Superior temporal gyrus (tissue), 1 donor: Measurements from ENCODE around the gene RPA1.
"Not testable (repeated sequence)": the region's sequence is repeated elsewhere in the genome, so short reads cannot be mapped to it uniquely, and the experiment has no call there.

Experiments used
- DNase-seq: peaks from one replicate; pipeline ENCODE4 v3.0.0-alpha.2; 2016; ENCODE audit errors: extremely low spot score

Gene RPA1

GRCh38 chr17:1813088-1813487 is 16.7 kb upstream of the RPA1 start:
- DNase-seq: no peak

GRCh38 chr17:1820528-1821252 is 9.1 kb upstream of the RPA1 start:
- no peak for DNase-seq

GRCh38 chr17:1829216-1829591 is 601 bp upstream of the RPA1 start:
- no peak for DNase-seq

DNA sequence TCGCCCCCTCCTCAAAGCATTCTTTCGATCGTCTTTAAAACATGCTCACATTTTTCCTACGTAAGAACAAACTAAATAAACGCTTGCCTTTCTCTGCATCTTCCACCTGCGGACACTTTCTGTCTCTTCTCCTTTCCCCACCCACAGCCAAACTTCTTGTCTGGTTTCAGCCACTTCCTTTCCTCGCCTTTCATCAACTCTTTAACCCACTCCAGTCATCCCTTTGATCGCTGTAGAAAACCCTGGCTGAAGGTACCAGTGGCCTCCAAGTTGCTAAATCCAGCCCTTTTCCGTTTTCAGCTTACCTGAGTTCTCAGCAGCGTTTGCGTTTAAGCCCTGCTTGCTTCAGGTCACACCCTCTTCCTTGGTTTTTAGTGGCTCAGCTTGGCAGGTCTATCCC is 483 bp downstream of the RPA1 start:
- peak; percentile 19 for DNase-seq

- DNase-seq: no peak
Measured at GRCh38 chr17:1834380-1835149, 4.8 kb downstream of the RPA1 start.

DNA sequence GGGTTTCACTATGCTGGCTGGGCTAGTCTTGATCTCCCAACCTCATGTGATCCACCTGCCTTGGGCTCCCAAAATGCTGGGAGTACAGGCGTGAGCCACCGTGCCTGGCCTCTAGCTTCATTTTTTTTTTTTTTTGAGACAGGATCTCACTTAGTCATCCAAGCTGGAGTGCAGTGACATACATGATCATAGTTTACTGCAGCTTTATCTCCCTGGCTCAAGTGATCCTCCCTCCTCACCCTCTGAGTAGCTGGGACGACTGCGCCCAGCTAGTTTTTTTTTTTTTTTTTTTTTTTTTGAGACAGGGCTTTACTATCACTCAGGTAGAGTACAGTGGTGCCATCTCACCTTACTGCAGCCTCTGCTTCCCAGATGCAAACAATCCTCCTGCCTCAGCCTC is 9.7 kb downstream of the RPA1 start:
- no peak for DNase-seq

- no peak for DNase-seq
Measured at GRCh38 chr17:1843947-1844346, 14.1 kb downstream of the RPA1 start.

DNA sequence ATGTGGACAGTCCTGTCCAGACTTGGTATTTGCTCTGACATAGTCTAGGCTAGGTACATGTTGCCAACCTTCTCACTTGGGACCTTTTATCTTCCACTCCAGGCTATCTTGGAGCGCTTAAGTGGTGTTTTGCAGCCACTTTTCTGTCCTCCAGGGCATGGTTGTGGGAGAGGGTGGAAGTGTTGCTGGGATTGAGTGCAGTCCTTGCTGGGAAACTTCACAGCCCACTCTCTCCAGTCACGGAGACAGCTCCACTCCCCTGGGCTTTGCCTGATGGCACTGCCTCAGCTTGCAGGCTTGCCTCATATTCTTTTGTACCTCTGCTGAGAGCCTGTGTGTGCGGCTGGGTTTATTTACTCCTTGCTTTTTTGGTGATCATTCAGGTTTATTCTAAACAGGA is 17.4 kb downstream of the RPA1 start:
- DNase-seq: no peak

- DNase-seq: no peak
Measured at GRCh38 chr17:1852327-1852726, 22.5 kb downstream of the RPA1 start.

- DNase-seq: no peak
Measured at GRCh38 chr17:1853698-1854097, 23.9 kb downstream of the RPA1 start.

DNA sequence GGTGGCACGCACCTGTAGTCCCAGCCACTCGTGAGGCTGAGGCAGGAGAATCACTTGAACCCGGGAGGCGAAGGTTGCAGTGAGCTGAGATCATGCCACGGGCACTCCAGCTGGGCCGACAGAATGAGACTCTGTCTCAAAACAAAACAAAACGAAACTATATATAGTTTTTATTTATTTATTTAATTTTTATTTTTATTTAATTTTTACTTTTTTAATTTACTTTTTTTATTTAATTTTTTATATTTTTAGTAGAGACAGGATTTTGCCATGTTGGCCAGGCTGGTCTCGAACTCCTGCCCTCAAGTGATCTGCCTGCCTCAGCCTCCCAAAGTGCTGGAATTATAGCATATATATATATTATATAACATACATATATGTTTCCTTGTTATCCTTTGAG is 26.7 kb downstream of the RPA1 start:
- DNase-seq: not testable (repeated sequence)

DNA sequence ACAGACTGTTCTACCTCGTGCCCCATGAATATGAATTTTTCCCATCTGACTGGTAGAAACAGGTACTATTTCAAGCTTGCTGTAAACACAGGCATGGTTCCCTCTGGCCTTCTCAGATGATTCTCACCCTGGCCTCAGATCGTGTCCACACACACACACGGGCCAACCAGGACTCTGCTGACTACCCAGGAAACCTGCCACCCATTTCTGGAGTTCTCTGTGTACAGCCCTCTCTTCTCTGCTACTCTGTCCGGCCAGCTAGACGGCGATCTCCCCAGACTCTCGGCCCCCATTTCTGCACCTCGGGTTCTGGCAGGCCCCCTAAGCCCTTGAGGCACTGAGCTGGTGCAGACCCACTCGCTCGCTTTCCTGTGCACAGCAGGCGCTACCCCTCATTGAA is 31.2 kb downstream of the RPA1 start:
- DNase-seq: no peak

DNA sequence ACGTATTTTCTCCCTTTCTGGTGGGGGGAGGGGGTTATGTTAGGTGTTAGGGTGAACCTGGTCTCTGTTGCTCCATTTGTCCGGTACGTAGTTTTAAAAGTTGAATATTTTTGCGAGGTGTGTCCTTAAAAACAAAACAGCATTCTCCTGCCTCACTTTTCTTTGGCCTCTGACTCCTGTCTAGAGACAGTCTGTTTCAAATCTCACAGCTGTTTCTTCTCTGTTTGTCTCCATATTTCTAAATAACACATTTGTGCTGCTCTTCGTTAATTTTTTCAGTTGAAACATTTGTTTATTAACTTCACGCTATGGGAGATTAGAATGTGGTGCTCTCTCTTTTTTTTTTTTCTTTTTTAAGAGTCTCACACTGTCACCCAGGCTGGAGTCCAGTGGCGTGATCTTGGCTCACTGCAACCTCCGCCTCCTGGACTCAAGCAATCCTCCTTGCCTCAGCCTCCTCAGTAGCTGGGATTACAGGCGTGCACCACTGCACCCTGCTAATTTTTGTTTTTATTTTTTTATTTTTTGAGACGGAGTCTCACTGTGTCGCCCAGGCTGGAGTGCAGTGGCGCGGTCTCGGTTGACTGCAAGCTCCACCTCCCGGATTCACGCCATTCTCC is 31.7 kb downstream of the RPA1 start:
- no peak for DNase-seq

DNA sequence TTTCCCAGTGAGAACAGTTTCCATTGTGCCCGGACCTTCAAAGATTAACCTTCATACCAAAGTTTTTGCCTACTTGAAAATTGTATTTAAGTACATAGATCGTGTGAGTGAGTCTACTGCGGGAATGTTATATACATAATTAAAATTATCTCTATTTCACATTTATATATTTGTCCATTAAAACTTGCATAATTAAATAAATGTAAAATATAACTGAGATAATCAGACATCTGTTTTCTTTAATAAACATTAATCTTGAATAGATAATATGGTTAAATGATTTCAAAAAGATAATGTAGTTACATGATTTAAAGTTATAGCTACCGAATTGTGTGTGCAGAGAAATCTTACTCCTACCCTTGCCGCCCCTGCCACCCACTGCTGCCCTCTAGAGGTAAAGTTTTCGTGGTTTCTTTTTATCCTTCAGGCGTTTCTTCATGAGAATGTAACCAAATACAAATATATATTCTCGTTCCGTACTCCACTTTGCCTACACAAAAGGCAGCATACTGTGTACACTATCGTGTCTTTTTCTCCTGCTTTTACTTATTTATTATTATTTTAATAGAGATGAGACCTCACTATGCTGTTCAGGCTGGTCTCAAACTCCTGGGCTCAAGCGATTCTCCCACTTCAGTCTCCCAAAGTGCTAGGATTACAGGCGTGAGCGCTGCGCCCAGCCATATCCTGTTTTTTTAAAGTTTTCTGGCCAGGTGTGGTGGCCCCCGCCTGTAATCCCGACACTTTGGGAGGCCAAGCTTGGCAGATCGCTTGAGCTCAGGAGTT is 35.6 kb downstream of the RPA1 start:
- DNase-seq: no peak

DNA sequence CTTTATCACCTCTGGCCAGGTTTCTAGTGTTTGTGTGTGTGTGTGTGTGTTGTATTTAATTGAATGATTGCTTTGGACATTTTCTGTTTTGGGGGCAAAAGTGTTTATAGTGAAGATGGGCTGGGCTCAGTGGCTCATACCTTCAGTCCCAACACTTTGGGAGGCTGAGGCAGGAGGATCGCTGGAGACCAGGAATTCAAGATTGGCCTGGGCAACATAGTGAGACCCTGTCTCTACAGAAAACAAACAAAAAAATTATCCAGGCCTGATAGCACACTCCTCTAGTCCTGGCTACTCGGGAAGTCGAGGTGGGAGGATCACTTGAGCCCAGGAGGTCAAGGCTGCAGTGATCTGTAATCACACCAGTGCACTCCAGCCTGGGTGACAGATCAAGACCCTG is 37.5 kb downstream of the RPA1 start:
- DNase-seq: no peak

DNA sequence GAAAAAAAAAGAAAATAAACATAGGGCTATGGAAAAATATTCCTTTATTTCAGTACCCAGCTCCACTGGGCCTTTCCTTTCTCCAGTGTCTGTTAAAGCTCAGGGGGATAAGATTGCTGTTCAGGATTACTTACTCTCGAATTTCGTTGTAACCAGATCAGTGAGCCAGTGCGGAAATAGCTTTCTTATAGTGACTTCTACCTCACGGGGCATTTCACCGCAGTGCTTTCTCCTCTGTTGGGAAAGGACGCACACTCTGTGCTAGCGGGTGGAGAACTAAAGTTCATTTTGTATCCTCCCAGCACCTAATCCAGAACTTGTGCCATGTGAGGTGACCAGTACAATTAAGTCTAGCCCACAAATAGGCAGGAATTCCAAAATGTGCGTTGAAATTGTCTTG is 38.3 kb downstream of the RPA1 start:
- DNase-seq: no peak

- no peak for DNase-seq
Measured at GRCh38 chr17:1870592-1870991, 40.8 kb downstream of the RPA1 start.

- no peak for DNase-seq
Measured at GRCh38 chr17:1871756-1872155, 42.0 kb downstream of the RPA1 start.

- no peak for DNase-seq
Measured at GRCh38 chr17:1872254-1872653, 42.4 kb downstream of the RPA1 start.

DNA sequence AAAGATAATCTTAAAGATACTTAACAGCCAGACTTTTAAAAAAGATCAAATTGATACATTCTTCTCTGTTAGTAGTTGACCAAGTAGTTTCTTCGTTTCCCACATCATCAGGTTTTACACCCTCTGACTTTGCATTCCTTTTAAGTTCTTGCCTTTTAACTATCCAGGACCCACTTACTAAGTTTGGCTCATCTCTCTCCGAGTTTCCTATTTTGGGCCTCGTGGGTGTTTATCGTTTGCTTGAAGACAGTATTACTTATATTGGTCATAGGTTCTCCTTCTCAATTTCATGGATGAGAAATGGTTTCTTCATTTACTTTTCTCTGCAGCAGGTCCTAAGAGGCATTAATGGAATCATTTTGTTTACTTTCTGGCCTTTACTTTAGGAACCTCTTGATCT is 43.2 kb downstream of the RPA1 start:
- DNase-seq: no peak

DNA sequence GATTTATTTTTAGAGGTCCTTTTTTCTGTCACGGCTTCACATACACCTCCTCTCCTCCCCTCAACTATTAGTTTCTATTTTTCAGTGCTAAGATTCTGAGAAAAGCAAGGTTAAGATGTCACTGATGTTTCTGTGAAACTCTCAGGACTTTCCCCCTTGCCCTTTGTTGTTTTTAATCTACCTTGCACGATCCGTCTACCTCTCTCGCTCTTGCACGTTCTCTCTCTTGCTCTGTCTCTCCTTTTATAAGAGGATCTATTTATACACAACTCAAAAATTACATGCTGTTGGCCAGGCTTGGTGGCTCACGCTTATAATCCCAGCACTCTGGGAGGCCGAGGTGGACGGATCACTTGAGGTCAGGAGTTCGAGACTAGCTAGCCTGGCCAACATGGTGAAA is 43.6 kb downstream of the RPA1 start:
- DNase-seq: no peak

GRCh38 chr17:1875597-1875996 is 45.8 kb downstream of the RPA1 start:
- DNase-seq: no peak
